Natural killer cell (primary cell): Measurements from ENCODE around the gene RAD51B. TPM values are rescaled to one million over a fixed set of nuclear protein-coding genes. Genes with fewer than 3 reads are reported as not detected.

ENCODE experiments used
- ATAC-seq, 3 donors: fragments of 150-1000 bp in 2 of 3; fragments of 200-7000 bp in 1 of 3; cut with Tn5 transposase; 1 replicate in 1 of 3; 2 replicates in 2 of 3; pipeline ENCODE4 v1.10.0; 2021; ENCODE audit warnings: mild to moderate bottlenecking in 2 of 3, moderate library complexity in 2 of 3
- DNase-seq, 2 donors: peaks; one replicate each; pipeline versions ENCODE4 v3.0.0 to v3.0.0-alpha.2; 2013 to 2021; ENCODE audit warnings: mixed read lengths in 1 of 2
- H3K27ac ChIP-seq: one replicate; pipeline ENCODE4 v1.5.1; 2013; ENCODE audit warnings: mild to moderate bottlenecking, low read length
- H3K27me3 ChIP-seq: one replicate; pipeline ENCODE4 v1.6.1; 2013; ENCODE audit warnings: low read length; ENCODE audit not compliant: control insufficient read depth, insufficient read depth
- H3K36me3 ChIP-seq: one replicate; pipeline ENCODE4 v1.6.1; 2013; ENCODE audit warnings: low read length; ENCODE audit not compliant: control insufficient read depth, insufficient read depth
- H3K4me1 ChIP-seq: one replicate; pipeline ENCODE4 v1.6.1; 2013; ENCODE audit warnings: low read length; ENCODE audit not compliant: control insufficient read depth, insufficient read depth
- H3K4me3 ChIP-seq: one replicate; pipeline ENCODE4 v1.5.1; 2013; ENCODE audit warnings: low read length
- H3K9me3 ChIP-seq: one replicate; pipeline ENCODE4 v1.6.1; 2013; ENCODE audit warnings: low read length; ENCODE audit not compliant: control insufficient read depth, insufficient read depth
- H3K27ac Mint-ChIP-seq, 2 donors: one replicate each; pipeline ENCODE4 v1.8.0; 2022; ENCODE audit warnings: mild to moderate bottlenecking in 2 of 2, mixed read lengths in 2 of 2, moderate library complexity in 1 of 2
- H3K27me3 Mint-ChIP-seq, 2 donors: one replicate each; pipeline ENCODE4 v1.8.0; 2022; ENCODE audit warnings: low read depth in 2 of 2, mixed read lengths in 2 of 2
- H3K36me3 Mint-ChIP-seq: one replicate; pipeline ENCODE4 v1.8.0; 2022; ENCODE audit warnings: mixed read lengths
- H3K4me1 Mint-ChIP-seq, 2 donors: one replicate each; pipeline ENCODE4 v1.8.0; 2022; ENCODE audit warnings: mixed read lengths in 2 of 2
- H3K4me3 Mint-ChIP-seq: one replicate; pipeline ENCODE4 v1.8.0; 2022; ENCODE audit warnings: mild to moderate bottlenecking, moderate library complexity, mixed read lengths
- H3K9me3 Mint-ChIP-seq, 2 donors: one replicate each; pipeline ENCODE4 v1.8.0; 2022; ENCODE audit warnings: mixed read lengths in 2 of 2
- CTCF ChIP-seq: fragments of 200-600 bp; IDR thresholded peaks from one replicate; pipeline ENCODE4 v1.8.0; 2022; ENCODE audit warnings: antibody characterized with exemption
- WGBS: methylation state at CpG from one replicate; pipeline ENCODE4 v1.1.7; 2013; ENCODE audit warnings: missing lambda C conversion rate; ENCODE audit not compliant: insufficient coverage; 5-methylcytosine and 5-hydroxymethylcytosine counted together
- intact Hi-C: fragments of 100-400 bp; cut with micrococcal nuclease; formaldehyde crosslinking; loops from one replicate; pipeline ENCODE4 v1.14.2; 2022
- total RNA-seq, 4 donors: library from RNA; stranded (reverse); fragments of 120-200 nt in 1 of 4; gene quantifications; one replicate each; pipeline versions ENCODE4 v1.2.3 to v1.2.4, GENCODE V29; 2013 to 2022

Gene RAD51B
- total RNA-seq, 3 donors from 2014 or later (not counting 1 experiment from before 2014, with no cell fraction given) = 28.1 to 37.6 (median 28.6) TPM

GRCh38 chr14:68144051-68144681, 324.6 kb downstream of the RAD51B start:
- intact Hi-C loops = no loop called here
- DNase-seq (no peak), ATAC-seq (no peak)
- no peaks in the 10 kb centered on the region for H3K36me3 ChIP-seq
- 98% methylated on average over 2 of the region's 3 CpGs for WGBS
- no peak overlapping the region for H3K27ac ChIP-seq
- H3K4me1 ChIP-seq = no peaks in the 10 kb centered on the region
- no peak overlapping the region for H3K4me3 ChIP-seq
- Mint-ChIP-seq H3K9me3 (peaks cover 0 to 3% of the 10 kb centered on the region in 2 donors), H3K4me3 (no peak overlapping the region), H3K36me3 (peaks cover 11% of the 10 kb centered on the region), H3K4me1 (peaks cover 9 to 12% of the 10 kb centered on the region in 2 donors), H3K27me3 (no peaks in the 10 kb centered on the region), H3K27ac (no peak overlapping the region)
- H3K27me3 ChIP-seq = no peaks in the 10 kb centered on the region
- H3K9me3 ChIP-seq = peaks cover 4% of the 10 kb centered on the region
- TF ChIP-seq CTCF = no peak

- DNase-seq = no peak
- Histone ChIP-seq H3K36me3 (no peaks in the 10 kb centered on the region), H3K27ac (no peak overlapping the region), H3K4me1 (no peaks in the 10 kb centered on the region), H3K9me3 (peaks cover 4% of the 10 kb centered on the region), H3K27me3 (no peaks in the 10 kb centered on the region), H3K4me3 (no peak overlapping the region)
- Mint-ChIP-seq H3K4me3 (no peak overlapping the region), H3K9me3 (peaks cover 0 to 3% of the 10 kb centered on the region in 2 donors), H3K27me3 (no peaks in the 10 kb centered on the region), H3K36me3 (peaks cover 11% of the 10 kb centered on the region), H3K27ac (no peak overlapping the region), H3K4me1 (peaks cover 9 to 12% of the 10 kb centered on the region in 2 donors)
- WGBS = 100% methylated on average over 1 of the region's 2 CpGs
- no peak for TF ChIP-seq CTCF
- intact Hi-C loops = no loop called here
- ATAC-seq = no peak
These were observed 325.5 kb downstream of the RAD51B start for GRCh38 chr14:68145036-68145435.

GRCh38 chr14:68145539-68145938, 326.0 kb downstream of the RAD51B start:
- ATAC-seq (no peak), DNase-seq (no peak)
- Mint-ChIP-seq H3K36me3 (peaks cover 11% of the 10 kb centered on the region), H3K9me3 (peaks cover 0 to 3% of the 10 kb centered on the region in 2 donors), H3K4me3 (no peak overlapping the region), H3K27me3 (no peaks in the 10 kb centered on the region), H3K27ac (no peak overlapping the region), H3K4me1 (peaks cover 9 to 12% of the 10 kb centered on the region in 2 donors)
- Histone ChIP-seq H3K27me3 (no peaks in the 10 kb centered on the region), H3K4me1 (no peaks in the 10 kb centered on the region), H3K9me3 (peaks cover 4% of the 10 kb centered on the region), H3K36me3 (no peaks in the 10 kb centered on the region), H3K27ac (no peak overlapping the region), H3K4me3 (no peak overlapping the region)
- no peak for TF ChIP-seq CTCF
- intact Hi-C loops = no loop called here

GRCh38 chr14:68146818-68147217, 327.2 kb downstream of the RAD51B start:
- no peak for ATAC-seq
- no peak overlapping the region for H3K27ac ChIP-seq
- H3K4me3 Mint-ChIP-seq = no peak overlapping the region
- no peaks in the 10 kb centered on the region for H3K27me3 ChIP-seq
- peaks cover 9 to 12% of the 10 kb centered on the region in 2 donors for H3K4me1 Mint-ChIP-seq
- no peak for DNase-seq
- no peaks in the 10 kb centered on the region for H3K4me1 ChIP-seq
- no peak overlapping the region for H3K4me3 ChIP-seq
- H3K9me3 ChIP-seq = peaks cover 4% of the 10 kb centered on the region
- TF ChIP-seq CTCF = no peak
- H3K9me3 Mint-ChIP-seq = peaks cover 0 to 5% of the 10 kb centered on the region in 2 donors
- WGBS = 100% methylated on average over 3 of the region's 3 CpGs
- intact Hi-C loops = no loop called here
- H3K27me3 Mint-ChIP-seq = no peaks in the 10 kb centered on the region
- H3K36me3 Mint-ChIP-seq = peaks cover 11% of the 10 kb centered on the region
- no peaks in the 10 kb centered on the region for H3K36me3 ChIP-seq
- no peak overlapping the region for H3K27ac Mint-ChIP-seq
